ENCODE data around the gene ARHGAP23. TPM values are rescaled to one million over a fixed set of nuclear protein-coding genes. Genes with fewer than 3 reads are reported as not detected.
A peak's percentile ranks its signal among the peaks of the same experiment; 100 is the strongest.

The ARHGAP23 gene
- polyA plus RNA-seq, 3 donors: 0.03 to 0.21 (median 0.09) TPM

DNA sequence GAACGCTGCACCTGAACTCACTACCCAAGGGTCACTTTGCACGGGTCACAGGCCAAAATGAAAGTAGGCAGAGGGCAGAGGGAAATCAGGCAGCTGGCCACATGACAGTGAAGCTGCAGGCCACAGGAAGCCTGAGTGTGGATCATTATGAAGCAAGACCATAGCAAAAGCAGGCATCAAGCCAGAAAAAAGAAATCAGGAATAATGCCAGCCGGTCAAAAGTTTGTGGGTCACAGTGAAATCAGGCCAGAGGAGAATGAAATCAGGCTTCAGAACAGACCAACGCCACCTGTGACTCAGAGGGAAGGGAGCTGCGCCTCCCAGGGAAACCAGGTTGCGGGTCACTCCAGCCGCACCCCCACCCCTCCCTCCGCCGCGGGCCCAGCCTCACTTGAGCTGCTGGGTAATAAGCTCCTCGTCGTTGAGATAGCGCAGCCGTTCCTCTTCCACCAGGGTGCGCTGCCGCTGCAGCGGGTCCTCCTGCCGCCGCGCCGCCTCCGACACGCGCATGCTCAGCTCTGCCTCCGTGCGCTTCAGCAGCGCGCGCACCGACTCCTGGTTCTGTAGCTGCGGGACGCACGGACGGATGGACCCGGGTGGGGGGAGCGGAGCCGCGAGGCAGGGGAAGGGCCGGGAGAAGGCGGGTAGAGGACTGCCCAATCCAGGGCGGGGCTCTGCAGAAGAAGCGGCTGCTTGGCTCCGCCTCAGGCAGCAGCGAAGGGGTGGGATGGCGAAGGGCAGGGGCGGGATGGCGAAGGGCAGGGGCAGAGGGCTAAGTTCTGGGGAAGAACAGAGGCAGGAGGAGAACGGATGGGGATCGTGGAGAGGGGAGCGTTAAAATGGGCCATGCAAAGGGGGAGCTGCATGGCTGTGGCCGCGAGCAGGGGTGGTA is 129.8 kb downstream of the ARHGAP23 start:
- H3K4me1 ChIP-seq (ENCODE audit: control insufficient read depth in 1 of 2, insufficient read depth in 2 of 2, low read length in 2 of 2): peaks cover 38 to 48% of the 10 kb centered on the region in 2 donors
- no peaks in the 10 kb centered on the region for H3K36me3 ChIP-seq (replicated peaks in 1 of 2; ENCODE audit: control insufficient read depth in 1 of 2, insufficient read depth in 2 of 2, low read length in 2 of 2)
- Mint-ChIP-seq H3K36me3 (peaks cover 5 to 6% of the 10 kb centered on the region in 2 donors), H3K27ac (peak overlapping the region in 4 of 7 donors; percentile 19 to 83 (median 46)), H3K4me3 (peak overlapping the region; percentile 81 to 90), H3K4me1 (peaks cover 45% of the 10 kb centered on the region), H3K9me3 (peaks cover 6 to 28% (median 17%) of the 10 kb centered on the region in 7 donors), H3K27me3 (ENCODE audit: low read depth in 3 of 3) (peaks cover 44 to 75% (median 47%) of the 10 kb centered on the region in 3 donors)
- peaks cover 5% of the 10 kb centered on the region for H4K20me1 ChIP-seq (ENCODE audit: insufficient read depth, low read length)
- intact Hi-C loops (cut with micrococcal nuclease): loop anchor here (2.0 to 10.0 kb wide), 3 partner anchors 23 to 109 kb away; no protein-coding TSS in a partner anchor
- H3K4me2 ChIP-seq (replicated peaks; ENCODE audit: extremely low read depth, low read length, poor library complexity, severe bottlenecking): peak overlapping the region; percentile 94
- H3K27me3 ChIP-seq (ENCODE audit: control insufficient read depth in 2 of 2, insufficient read depth in 2 of 2, low read length in 2 of 2): peaks cover 26 to 43% of the 10 kb centered on the region in 2 donors
- H3K9ac ChIP-seq (ENCODE audit: insufficient read depth, low read length, poor library complexity, severe bottlenecking): no peak overlapping the region
- peak; percentile 81 for TF ChIP-seq CTCF (IDR thresholded peaks at IDR 0.05)
- 2% methylated on average over 50 of the region's 52 CpGs for WGBS (ENCODE audit: insufficient coverage)
- DNase-seq: peak; percentile 88 to 93 (median 88)
- no peak overlapping the region for H3K27ac ChIP-seq (ENCODE audit: low read depth in 1 of 2, low read length in 2 of 2)
- H3K9me3 ChIP-seq (replicated peaks in 1 of 2; ENCODE audit: control insufficient read depth in 1 of 2, insufficient read depth in 1 of 2, low read length in 2 of 2): peaks cover 0 to 28% of the 10 kb centered on the region in 2 donors
- H3K4me3 ChIP-seq (replicated peaks in 1 of 3; ENCODE audit: low read depth in 2 of 3, low read length in 3 of 3): peak overlapping the region; percentile 3 to 75 (median 25)
- H3K79me2 ChIP-seq (ENCODE audit: insufficient read depth, low read length): no peaks in the 10 kb centered on the region
- peak overlapping the region; percentile 84 for H2AFZ ChIP-seq (ENCODE audit: insufficient read depth, low read depth, low read length, poor library complexity, severe bottlenecking)

DNA sequence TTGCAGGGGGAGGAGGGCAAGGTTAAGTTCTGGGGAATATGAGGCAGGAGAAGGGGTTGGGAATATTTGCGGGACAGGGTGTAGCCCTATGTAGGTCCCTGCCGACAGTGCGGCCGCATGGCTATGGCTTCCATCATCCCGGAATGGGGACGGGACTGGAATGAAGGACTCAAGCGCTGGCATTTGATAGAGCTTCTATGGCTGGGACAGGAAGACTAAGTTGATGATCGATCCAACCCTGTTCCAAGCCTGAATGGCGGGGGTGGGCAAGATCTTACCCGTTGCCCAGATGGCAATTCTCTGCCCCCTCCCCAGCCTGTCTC is 130.4 kb downstream of the ARHGAP23 start:
- Mint-ChIP-seq H3K27me3 (ENCODE audit: low read depth in 3 of 3) (peaks cover 51 to 81% (median 51%) of the 10 kb centered on the region in 3 donors), H3K27ac (peak overlapping the region in 4 of 7 donors; percentile 15 to 83 (median 44))
- WGBS (ENCODE audit: insufficient coverage): 1% methylated on average over 10 of the region's 10 CpGs

More for the DNA sequence above, 130.4 kb downstream of the ARHGAP23 start:
- Histone ChIP-seq H3K36me3 (replicated peaks in 1 of 2; ENCODE audit: control insufficient read depth in 1 of 2, insufficient read depth in 2 of 2, low read length in 2 of 2) (no peaks in the 10 kb centered on the region), H2AFZ (ENCODE audit: insufficient read depth, low read depth, low read length, poor library complexity, severe bottlenecking) (peak overlapping the region; percentile 84), H3K4me1 (ENCODE audit: control insufficient read depth in 1 of 2, insufficient read depth in 2 of 2, low read length in 2 of 2) (peaks cover 38 to 48% of the 10 kb centered on the region in 2 donors), H3K27me3 (ENCODE audit: control insufficient read depth in 2 of 2, insufficient read depth in 2 of 2, low read length in 2 of 2) (peaks cover 32 to 50% of the 10 kb centered on the region in 2 donors), H3K79me2 (ENCODE audit: insufficient read depth, low read length) (no peaks in the 10 kb centered on the region), H4K20me1 (ENCODE audit: insufficient read depth, low read length) (peaks cover 5% of the 10 kb centered on the region), H3K4me3 (replicated peaks in 1 of 3; ENCODE audit: low read depth in 2 of 3, low read length in 3 of 3) (peak overlapping the region; percentile 3 to 75 (median 25)), H3K9me3 (replicated peaks in 1 of 2; ENCODE audit: control insufficient read depth in 1 of 2, insufficient read depth in 1 of 2, low read length in 2 of 2) (peaks cover 0 to 28% of the 10 kb centered on the region in 2 donors), H3K9ac (ENCODE audit: insufficient read depth, low read length, poor library complexity, severe bottlenecking) (no peak overlapping the region), H3K27ac (ENCODE audit: low read depth in 1 of 2, low read length in 2 of 2) (no peak overlapping the region), H3K4me2 (replicated peaks; ENCODE audit: extremely low read depth, low read length, poor library complexity, severe bottlenecking) (peak overlapping the region; percentile 94)
- Mint-ChIP-seq H3K36me3 (peaks cover 5 to 6% of the 10 kb centered on the region in 2 donors), H3K4me3 (peak overlapping the region; percentile 81 to 90), H3K9me3 (peaks cover 6 to 34% (median 17%) of the 10 kb centered on the region in 7 donors), H3K4me1 (peaks cover 46% of the 10 kb centered on the region)
- no peak for DNase-seq
- intact Hi-C loops (cut with micrococcal nuclease): loop anchor here (2.0 to 10.0 kb wide), 3 partner anchors 22 to 109 kb away; no protein-coding TSS in a partner anchor
- TF ChIP-seq CTCF (IDR thresholded peaks at IDR 0.05): no peak
